H9 (cell line): Measurements from ENCODE around the gene VAV2. TPM values are rescaled to one million over a fixed set of nuclear protein-coding genes. Genes with fewer than 3 reads are reported as not detected.

Source experiments
- DNase-seq: peaks from one replicate; pipeline ENCODE4 v3.0.0-alpha.2; 2017
- H2AFZ ChIP-seq: one replicate; pipeline ENCODE4 v1.6.1; 2013; ENCODE audit warnings: mild to moderate bottlenecking, low read length, control low read depth, moderate library complexity
- H2AK5ac ChIP-seq: 2 replicates; pipeline ENCODE4 v1.6.1; 2013; ENCODE audit warnings: low read length, control low read depth, mixed read lengths; ENCODE audit not compliant: insufficient read length
- H2BK120ac ChIP-seq: one replicate; pipeline ENCODE4 v1.6.1; 2013; ENCODE audit warnings: low read depth, mild to moderate bottlenecking, low read length, control low read depth, inconsistent platforms; ENCODE audit not compliant: poor library complexity, severe bottlenecking
- H2BK12ac ChIP-seq: 2 replicates; pipeline ENCODE4 v1.6.1; 2013; ENCODE audit warnings: low read length, control low read depth, mixed read lengths, low read depth; ENCODE audit not compliant: insufficient read length
- H2BK15ac ChIP-seq: 2 replicates; pipeline ENCODE4 v1.6.1; 2013; ENCODE audit warnings: low read depth, low read length, control low read depth
- H2BK20ac ChIP-seq: one replicate; pipeline ENCODE4 v1.6.1; 2013; ENCODE audit warnings: low read depth, mild to moderate bottlenecking, low read length, control low read depth, inconsistent platforms; ENCODE audit not compliant: poor library complexity, severe bottlenecking
- H2BK5ac ChIP-seq: 2 replicates; pipeline ENCODE4 v1.6.1; 2013; ENCODE audit warnings: low read length, control low read depth, mixed read lengths; ENCODE audit not compliant: insufficient read length
- H3K14ac ChIP-seq: 2 replicates; pipeline ENCODE4 v1.6.1; 2013; ENCODE audit warnings: low read length, control low read depth; ENCODE audit not compliant: insufficient read depth
- H3K18ac ChIP-seq: 2 replicates; pipeline ENCODE4 v1.6.1; 2013; ENCODE audit warnings: low read depth, mild to moderate bottlenecking, mixed read lengths, low read length, control low read depth; ENCODE audit not compliant: insufficient read length
- H3K23ac ChIP-seq: 2 replicates; pipeline ENCODE4 v1.6.1; 2013; ENCODE audit warnings: low read length, control low read depth, mixed read lengths, low read depth; ENCODE audit not compliant: insufficient read length
- H3K23me2 ChIP-seq: 2 replicates; pipeline ENCODE4 v1.6.1; 2013; ENCODE audit warnings: low read depth, mild to moderate bottlenecking, mixed read lengths, low read length, control low read depth; ENCODE audit not compliant: insufficient read length, poor library complexity, severe bottlenecking
- H3K27ac ChIP-seq: 2 replicates; pipeline ENCODE4 v1.5.1; 2013; ENCODE audit warnings: low read length, control low read depth, mixed read lengths, low read depth; ENCODE audit not compliant: insufficient read length
- H3K27me3 ChIP-seq: 2 replicates; pipeline ENCODE4 v1.6.1; 2013; ENCODE audit warnings: low read length, control low read depth, inconsistent platforms; ENCODE audit not compliant: insufficient read depth
- H3K4ac ChIP-seq: 2 replicates; pipeline ENCODE4 v1.6.1; 2013; ENCODE audit warnings: low read depth, mild to moderate bottlenecking, control low read depth, inconsistent platforms, low read length, moderate library complexity
- H3K4me1 ChIP-seq: 2 replicates; pipeline ENCODE4 v1.6.1; 2013; ENCODE audit warnings: low read length, control low read depth, inconsistent platforms; ENCODE audit not compliant: insufficient read depth
- H3K4me2 ChIP-seq: 2 replicates; pipeline ENCODE4 v1.6.1; 2013; ENCODE audit warnings: low read length, control low read depth, mixed read lengths; ENCODE audit not compliant: insufficient read length, insufficient read depth
- H3K56ac ChIP-seq: 2 replicates; pipeline ENCODE4 v1.6.1; 2013; ENCODE audit warnings: low read depth, mild to moderate bottlenecking, mixed read lengths, low read length, control low read depth; ENCODE audit not compliant: insufficient read length
- H3K79me1 ChIP-seq: 2 replicates; pipeline ENCODE4 v1.6.1; 2013; ENCODE audit warnings: low read depth, mild to moderate bottlenecking, moderate library complexity, low read length, control low read depth, inconsistent platforms; ENCODE audit not compliant: insufficient read depth, poor library complexity, severe bottlenecking
- H3K79me2 ChIP-seq: 2 replicates; pipeline ENCODE4 v1.6.1; 2013; ENCODE audit warnings: low read length, control low read depth, inconsistent platforms; ENCODE audit not compliant: insufficient read depth
- H3K9ac ChIP-seq: 2 replicates; pipeline ENCODE4 v1.6.1; 2013; ENCODE audit warnings: low read length, control low read depth, mixed read lengths; ENCODE audit not compliant: insufficient read length; ENCODE audit errors: extremely low read depth
- H3K9me3 ChIP-seq: one replicate; pipeline ENCODE4 v1.6.1; 2013; ENCODE audit warnings: low read depth, low read length, inconsistent platforms; ENCODE audit not compliant: control insufficient read depth
- H3T11ph ChIP-seq: one replicate; pipeline ENCODE4 v1.6.1; 2013; ENCODE audit warnings: mild to moderate bottlenecking, low read length, control low read depth, inconsistent platforms
- H4K20me1 ChIP-seq: one replicate; pipeline ENCODE4 v1.6.1; 2013; ENCODE audit not compliant: control insufficient read depth, insufficient read length, insufficient read depth
- H4K5ac ChIP-seq: 2 replicates; pipeline ENCODE4 v1.6.1; 2013; ENCODE audit warnings: low read depth, mild to moderate bottlenecking, mixed read lengths, low read length, control low read depth; ENCODE audit not compliant: insufficient read length
- H4K8ac ChIP-seq: replicated peaks from 2 replicates; pipeline ENCODE4 v1.6.1; 2013; ENCODE audit warnings: low read length, control low read depth, mixed read lengths, low read depth; ENCODE audit not compliant: insufficient read length
- H4K91ac ChIP-seq: 2 replicates; pipeline ENCODE4 v1.6.1; 2013; ENCODE audit warnings: low read depth, mild to moderate bottlenecking, moderate library complexity, mixed read lengths, low read length, control low read depth; ENCODE audit not compliant: insufficient read length
- H3K27ac Mint-ChIP-seq, 3 experiments: 2 replicates in 2 of 3; 3 replicates in 1 of 3; pipeline ENCODE4 v1.8.0; 2020 to 2021; ENCODE audit warnings: mixed read lengths in 3 of 3, mild to moderate bottlenecking in 1 of 3, moderate library complexity in 1 of 3
- H3K27me3 Mint-ChIP-seq: 2 replicates; pipeline ENCODE4 v1.8.0; 2021; ENCODE audit warnings: low read depth, mild to moderate bottlenecking, moderate library complexity, mixed read lengths
- H3K36me3 Mint-ChIP-seq, 3 experiments: 2 replicates in 2 of 3; 3 replicates in 1 of 3; pipeline ENCODE4 v1.8.0; 2020 to 2021; ENCODE audit warnings: low read depth in 3 of 3, mixed read lengths in 3 of 3; ENCODE audit not compliant: insufficient read depth in 1 of 3
- H3K4me1 Mint-ChIP-seq, 2 experiments: 2 replicates each; pipeline ENCODE4 v1.8.0; 2020; ENCODE audit warnings: mixed read lengths in 2 of 2
- H3K4me3 Mint-ChIP-seq, 2 experiments: 2 replicates in 1 of 2; 3 replicates in 1 of 2; pipeline ENCODE4 v1.8.0; 2020 to 2021; ENCODE audit warnings: mild to moderate bottlenecking in 2 of 2, mixed read lengths in 2 of 2, moderate library complexity in 1 of 2
- H3K9me3 Mint-ChIP-seq, 2 experiments: 2 replicates in 1 of 2; 3 replicates in 1 of 2; pipeline ENCODE4 v1.8.0; 2020; ENCODE audit warnings: mild to moderate bottlenecking in 2 of 2, mixed read lengths in 2 of 2, moderate library complexity in 1 of 2
- WGBS: extraction: QIAGEN DNeasy Blood & Tissue Kit; methylation state at CpG from one replicate; pipeline ENCODE4 v1.1.7; 2013; ENCODE audit warnings: missing lambda C conversion rate, low lambda C conversion rate, mixed read lengths; ENCODE audit not compliant: insufficient read length; ENCODE audit errors: extremely low coverage; 5-methylcytosine and 5-hydroxymethylcytosine counted together
- total RNA-seq: library from RNA; stranded (reverse); gene quantifications from 2 replicates; pipeline ENCODE4 v1.2.1, GENCODE V29; 2021
- TF ChIP-seq, protein P1 (sequence below): fragments of 200-600 bp; sonication (generic); conservative IDR thresholded peaks from 3 replicates; pipeline ENCODE4 v1.8.0; 2021; ENCODE audit warnings: antibody characterized with exemption, mild to moderate bottlenecking

Gene VAV2
- total RNA-seq, 1 experiment from 2014 or later: 58.7 TPM

DNA sequence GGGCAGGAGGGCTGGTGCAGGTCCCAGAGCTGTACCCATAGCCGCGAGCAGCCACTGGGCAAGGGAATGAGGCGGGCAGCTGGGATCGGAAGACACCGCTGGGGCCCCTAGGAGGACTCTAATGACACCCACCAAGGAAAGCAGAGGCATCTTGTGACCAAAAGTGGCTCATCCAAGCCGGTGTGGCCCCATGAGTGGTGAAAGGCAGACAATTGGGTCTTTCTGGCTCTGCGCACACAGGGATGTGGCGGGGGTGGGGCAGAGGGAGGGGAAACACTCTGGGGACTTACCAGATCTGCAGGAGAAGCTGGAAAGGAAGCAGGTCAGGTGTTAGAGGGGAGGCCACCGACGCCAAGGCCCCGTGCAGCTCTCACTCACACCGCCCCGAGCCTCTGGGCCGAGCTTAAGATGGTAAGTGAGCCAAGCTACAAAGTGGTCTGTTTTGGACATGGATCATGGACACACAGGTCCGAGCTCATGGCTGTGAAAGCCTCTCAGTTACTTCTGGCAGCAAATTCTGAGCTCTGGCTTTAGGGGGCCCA, 211.6 kb downstream of the VAV2 start:
- Histone ChIP-seq H4K5ac (no peak overlapping the region), H4K20me1 (no peaks in the 10 kb centered on the region), H4K91ac (no peak overlapping the region), H3T11ph (no peak overlapping the region), H2AFZ (no peak overlapping the region), H3K9ac (no peak overlapping the region), H4K8ac (no peak overlapping the region), H2BK20ac (no peak overlapping the region), H3K4me2 (no peak overlapping the region), H3K4ac (no peak overlapping the region), H3K79me1 (no peaks in the 10 kb centered on the region), H3K79me2 (no peaks in the 10 kb centered on the region), H2BK120ac (no peak overlapping the region), H3K27ac (no peak overlapping the region), H3K14ac (no peak overlapping the region), H3K18ac (no peak overlapping the region), H3K56ac (no peak overlapping the region), H2BK5ac (no peak overlapping the region), H3K4me1 (no peaks in the 10 kb centered on the region), H3K9me3 (no peaks in the 10 kb centered on the region), H3K23me2 (no peaks in the 10 kb centered on the region), H2AK5ac (no peak overlapping the region), H3K23ac (no peak overlapping the region), H2BK12ac (no peak overlapping the region), H3K27me3 (no peaks in the 10 kb centered on the region), H2BK15ac (no peak overlapping the region)
- H3K4me3 Mint-ChIP-seq: no peak overlapping the region
- TF ChIP-seq, protein P1, sequence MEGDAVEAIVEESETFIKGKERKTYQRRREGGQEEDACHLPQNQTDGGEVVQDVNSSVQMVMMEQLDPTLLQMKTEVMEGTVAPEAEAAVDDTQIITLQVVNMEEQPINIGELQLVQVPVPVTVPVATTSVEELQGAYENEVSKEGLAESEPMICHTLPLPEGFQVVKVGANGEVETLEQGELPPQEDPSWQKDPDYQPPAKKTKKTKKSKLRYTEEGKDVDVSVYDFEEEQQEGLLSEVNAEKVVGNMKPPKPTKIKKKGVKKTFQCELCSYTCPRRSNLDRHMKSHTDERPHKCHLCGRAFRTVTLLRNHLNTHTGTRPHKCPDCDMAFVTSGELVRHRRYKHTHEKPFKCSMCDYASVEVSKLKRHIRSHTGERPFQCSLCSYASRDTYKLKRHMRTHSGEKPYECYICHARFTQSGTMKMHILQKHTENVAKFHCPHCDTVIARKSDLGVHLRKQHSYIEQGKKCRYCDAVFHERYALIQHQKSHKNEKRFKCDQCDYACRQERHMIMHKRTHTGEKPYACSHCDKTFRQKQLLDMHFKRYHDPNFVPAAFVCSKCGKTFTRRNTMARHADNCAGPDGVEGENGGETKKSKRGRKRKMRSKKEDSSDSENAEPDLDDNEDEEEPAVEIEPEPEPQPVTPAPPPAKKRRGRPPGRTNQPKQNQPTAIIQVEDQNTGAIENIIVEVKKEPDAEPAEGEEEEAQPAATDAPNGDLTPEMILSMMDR: no peak
- H3K27me3 Mint-ChIP-seq: no peaks in the 10 kb centered on the region
- DNase-seq: no peak
- no peaks in the 10 kb centered on the region for H3K4me1 Mint-ChIP-seq
- no CpG with 5 or more reads among the region's 15 CpGs for WGBS
- H3K36me3 Mint-ChIP-seq: peaks cover 6 to 58% (median 39%) of the 10 kb centered on the region in 3 experiments
- H3K9me3 Mint-ChIP-seq: no peaks in the 10 kb centered on the region
- H3K27ac Mint-ChIP-seq: peak overlapping the region in 1 of 3 experiments; percentile 72; a peak in 1 of 7 replicates
